GM20431 (cell line): ENCODE data around the gene TP53I11.

ENCODE experiments used
- in situ Hi-C: fragments of 300-500 bp; cut with MseI, MboI; formaldehyde crosslinking; loops from one replicate; pipeline ENCODE4 v1.15.0; 2020; ENCODE audit warnings: low sequenced_read_pairs; ENCODE audit not compliant: unreplicated experiment

TP53I11 gene

GRCh38 chr11:44979543-44980399 lies 29.1 kb upstream of the TP53I11 start:
- in situ Hi-C loops, result no loop called here

- in situ Hi-C loops, result no loop called here
Observed at GRCh38 chr11:44978961-44979331, 28.3 kb upstream of the TP53I11 start.

- in situ Hi-C loops, result no loop called here
Observed at GRCh38 chr11:44978274-44978960, 27.7 kb upstream of the TP53I11 start.

GRCh38 chr11:44977493-44977984 lies 26.9 kb upstream of the TP53I11 start:
- in situ Hi-C loops, result no loop called here

- in situ Hi-C loops, result no loop called here
Observed at GRCh38 chr11:44976576-44976975, 25.9 kb upstream of the TP53I11 start.

- in situ Hi-C loops, result no loop called here
Observed at GRCh38 chr11:44974402-44975000, 23.8 kb upstream of the TP53I11 start.

GRCh38 chr11:44973632-44974401 lies 23.1 kb upstream of the TP53I11 start:
- in situ Hi-C loops, result no loop called here

- in situ Hi-C loops, result no loop called here
Observed at GRCh38 chr11:44972746-44973435, 22.2 kb upstream of the TP53I11 start.

GRCh38 chr11:44971185-44971584 lies 20.5 kb upstream of the TP53I11 start:
- in situ Hi-C loops, result no loop called here

GRCh38 chr11:44970293-44970692 lies 19.6 kb upstream of the TP53I11 start:
- in situ Hi-C loops, result no loop called here

- in situ Hi-C loops, result no loop called here
Observed at GRCh38 chr11:44969651-44970252, 19.1 kb upstream of the TP53I11 start.

- in situ Hi-C loops, result no loop called here
Observed at GRCh38 chr11:44968510-44968909, 17.8 kb upstream of the TP53I11 start.

GRCh38 chr11:44967930-44968496 lies 17.3 kb upstream of the TP53I11 start:
- in situ Hi-C loops, result no loop called here

- in situ Hi-C loops, result no loop called here
Observed at GRCh38 chr11:44966694-44967093, 16.0 kb upstream of the TP53I11 start.

- in situ Hi-C loops, result no loop called here
Observed at GRCh38 chr11:44964526-44965209, 14.0 kb upstream of the TP53I11 start.

GRCh38 chr11:44963948-44964347 lies 13.3 kb upstream of the TP53I11 start:
- in situ Hi-C loops, result no loop called here

- in situ Hi-C loops, result no loop called here
Observed at GRCh38 chr11:44963136-44963535, 12.5 kb upstream of the TP53I11 start.

- in situ Hi-C loops, result no loop called here
Observed at GRCh38 chr11:44962464-44962863, 11.8 kb upstream of the TP53I11 start.
